ENCODE results near the gene HECW1. TPM values are rescaled to one million over a fixed set of nuclear protein-coding genes. Genes with fewer than 3 reads are reported as not detected.
A peak's percentile ranks its signal among the peaks of the same experiment; 100 is the strongest.
"Not testable (repeated sequence)": the region's sequence is repeated elsewhere in the genome, so short reads cannot be mapped to it uniquely, and the experiment has no call there.

HECW1 gene
- total RNA-seq, 3 donors from 2014 or later = 0.76 to 1.6 (median 1.2) TPM

DNA sequence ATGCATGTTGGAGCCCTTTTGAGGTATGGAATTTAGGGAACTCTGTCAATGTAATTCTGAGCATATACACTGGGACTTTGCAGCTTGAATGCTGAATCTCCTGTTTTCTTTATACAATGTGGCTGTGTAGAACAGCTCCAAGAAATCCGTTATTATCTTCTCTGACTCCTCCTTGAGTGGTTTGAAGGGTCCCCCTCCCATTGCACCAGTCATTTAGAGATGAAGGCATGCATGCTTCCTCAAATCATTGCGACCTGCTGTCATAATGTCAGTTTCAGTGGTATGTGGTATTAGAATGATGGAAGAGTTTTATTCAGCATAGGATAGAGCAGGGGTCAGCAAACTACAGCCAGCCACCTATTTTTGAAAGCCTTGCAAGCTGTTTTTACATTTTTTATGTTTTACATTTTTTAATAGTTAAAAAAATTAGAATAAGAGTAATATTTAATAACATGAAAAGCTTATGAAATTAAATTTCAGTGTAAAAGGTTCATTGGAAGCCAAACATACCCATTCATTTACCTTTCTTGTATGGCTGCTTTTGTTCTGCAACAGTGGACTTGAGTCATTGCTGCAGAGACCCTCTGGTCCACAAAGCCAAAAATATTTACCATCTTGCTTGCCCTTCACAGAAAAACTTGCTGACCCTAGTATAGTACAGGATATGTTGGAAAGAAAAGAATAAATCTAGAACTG, 478.6 kb downstream of the HECW1 start:
- TF ChIP-seq, protein P1, sequence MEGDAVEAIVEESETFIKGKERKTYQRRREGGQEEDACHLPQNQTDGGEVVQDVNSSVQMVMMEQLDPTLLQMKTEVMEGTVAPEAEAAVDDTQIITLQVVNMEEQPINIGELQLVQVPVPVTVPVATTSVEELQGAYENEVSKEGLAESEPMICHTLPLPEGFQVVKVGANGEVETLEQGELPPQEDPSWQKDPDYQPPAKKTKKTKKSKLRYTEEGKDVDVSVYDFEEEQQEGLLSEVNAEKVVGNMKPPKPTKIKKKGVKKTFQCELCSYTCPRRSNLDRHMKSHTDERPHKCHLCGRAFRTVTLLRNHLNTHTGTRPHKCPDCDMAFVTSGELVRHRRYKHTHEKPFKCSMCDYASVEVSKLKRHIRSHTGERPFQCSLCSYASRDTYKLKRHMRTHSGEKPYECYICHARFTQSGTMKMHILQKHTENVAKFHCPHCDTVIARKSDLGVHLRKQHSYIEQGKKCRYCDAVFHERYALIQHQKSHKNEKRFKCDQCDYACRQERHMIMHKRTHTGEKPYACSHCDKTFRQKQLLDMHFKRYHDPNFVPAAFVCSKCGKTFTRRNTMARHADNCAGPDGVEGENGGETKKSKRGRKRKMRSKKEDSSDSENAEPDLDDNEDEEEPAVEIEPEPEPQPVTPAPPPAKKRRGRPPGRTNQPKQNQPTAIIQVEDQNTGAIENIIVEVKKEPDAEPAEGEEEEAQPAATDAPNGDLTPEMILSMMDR (IDR thresholded peaks at IDR 0.05) = no peak

DNA sequence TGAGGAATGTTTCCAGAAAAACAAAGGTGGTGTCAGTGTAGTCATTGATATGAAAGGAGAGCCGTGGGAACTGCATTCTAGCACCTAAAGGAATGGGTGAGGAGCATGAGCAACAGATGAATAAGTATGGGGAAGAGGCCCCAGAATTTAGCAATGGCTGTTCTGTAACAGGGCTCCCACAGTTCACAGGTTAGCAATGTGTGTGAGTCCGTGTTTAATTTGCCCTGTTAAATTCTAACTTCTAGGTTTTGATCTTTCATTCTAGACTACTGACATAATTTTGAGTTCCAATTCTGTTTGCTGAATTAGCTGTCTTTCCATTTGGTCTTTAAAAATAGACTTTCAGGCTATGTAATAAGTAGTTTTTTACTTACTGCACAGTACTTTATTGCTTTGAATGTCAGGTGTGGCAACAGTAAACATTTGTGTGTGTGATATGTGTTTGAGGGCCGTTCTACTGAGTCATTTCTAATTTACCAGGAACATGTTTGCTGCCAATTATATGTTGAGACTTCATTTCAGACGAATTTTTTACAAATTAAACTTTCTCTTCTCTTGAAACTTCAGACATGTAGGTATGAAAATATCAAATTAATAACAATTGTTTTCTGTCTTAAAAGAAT, 479.2 kb downstream of the HECW1 start:
- ATAC-seq = peak; percentile 80

More for the DNA sequence above, 478.6 kb downstream of the HECW1 start:
- H3K9me3 ChIP-seq = no peaks in the 10 kb centered on the region
- intact Hi-C loops (cut with DNase I, micrococcal nuclease) = no loop called here
- no peak overlapping the region for H3K4me3 ChIP-seq
- no peak for DNase-seq
- H3K4me1 ChIP-seq (ENCODE audit: low read depth) = peaks cover 43% of the 10 kb centered on the region
- H3K36me3 ChIP-seq (ENCODE audit: low read depth) = no peaks in the 10 kb centered on the region
- no peak for ATAC-seq

DNA sequence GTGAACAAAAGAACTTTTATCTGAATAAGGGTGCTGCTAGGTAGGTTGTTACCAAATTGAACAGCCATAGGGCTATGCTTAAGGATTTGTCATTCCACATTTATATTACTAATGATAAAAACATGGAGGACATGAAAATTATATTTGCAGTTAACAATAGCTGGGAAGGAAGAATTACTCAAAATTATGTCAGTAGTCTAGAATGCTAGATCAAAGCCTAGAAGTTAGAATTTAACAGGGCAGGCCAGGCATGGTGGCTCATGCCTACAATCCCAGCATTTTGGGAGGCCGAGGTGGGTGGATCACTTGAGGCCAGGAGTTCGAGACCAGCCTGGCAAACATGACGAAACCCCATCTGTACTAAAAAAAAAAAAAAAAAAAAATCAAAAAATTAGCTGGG, 479.9 kb downstream of the HECW1 start:
- Histone ChIP-seq H3K9me3 (no peaks in the 10 kb centered on the region), H3K36me3 (ENCODE audit: low read depth) (no peaks in the 10 kb centered on the region), H3K4me1 (ENCODE audit: low read depth) (peaks cover 43% of the 10 kb centered on the region), H3K4me3 (no peak overlapping the region)
- ATAC-seq = no peak
- intact Hi-C loops (cut with DNase I, micrococcal nuclease) = no loop called here
- no peak for DNase-seq
- TF ChIP-seq, protein P1 (IDR thresholded peaks at IDR 0.05) = no peak

More for the DNA sequence above, 479.2 kb downstream of the HECW1 start:
- H3K9me3 ChIP-seq = no peaks in the 10 kb centered on the region
- H3K36me3 ChIP-seq (ENCODE audit: low read depth) = no peaks in the 10 kb centered on the region
- H3K4me3 ChIP-seq = no peak overlapping the region
- peaks cover 43% of the 10 kb centered on the region for H3K4me1 ChIP-seq (ENCODE audit: low read depth)
- no peak for DNase-seq
- TF ChIP-seq, protein P1 (IDR thresholded peaks at IDR 0.05) = no peak
- intact Hi-C loops (cut with DNase I, micrococcal nuclease) = no loop called here

DNA sequence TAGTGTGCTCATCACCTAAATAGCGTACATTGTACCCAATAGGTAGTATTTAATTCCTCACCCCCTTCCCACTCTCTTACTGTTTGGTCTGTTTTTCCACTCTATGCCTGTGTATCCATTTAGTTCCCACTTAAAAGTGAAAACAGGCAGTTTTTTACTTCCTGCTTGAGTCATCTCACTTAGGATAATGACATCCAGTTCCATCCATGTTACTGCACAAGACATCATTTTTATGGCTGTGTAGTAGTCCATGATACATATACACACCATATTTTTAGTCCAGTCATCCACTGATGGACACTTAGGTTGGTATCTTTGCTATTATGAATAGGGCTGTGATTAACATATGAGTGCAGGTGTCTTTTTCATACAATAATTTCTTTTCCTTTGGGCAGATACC, 480.6 kb downstream of the HECW1 start:
- no peak for DNase-seq
- Histone ChIP-seq H3K4me3 (no peak overlapping the region), H3K36me3 (ENCODE audit: low read depth) (no peaks in the 10 kb centered on the region), H3K9me3 (no peaks in the 10 kb centered on the region), H3K4me1 (ENCODE audit: low read depth) (peaks cover 42% of the 10 kb centered on the region)
- peak; percentile 60 for ATAC-seq
- intact Hi-C loops (cut with DNase I, micrococcal nuclease) = no loop called here
- TF ChIP-seq, protein P1 (IDR thresholded peaks at IDR 0.05) = no peak

DNA sequence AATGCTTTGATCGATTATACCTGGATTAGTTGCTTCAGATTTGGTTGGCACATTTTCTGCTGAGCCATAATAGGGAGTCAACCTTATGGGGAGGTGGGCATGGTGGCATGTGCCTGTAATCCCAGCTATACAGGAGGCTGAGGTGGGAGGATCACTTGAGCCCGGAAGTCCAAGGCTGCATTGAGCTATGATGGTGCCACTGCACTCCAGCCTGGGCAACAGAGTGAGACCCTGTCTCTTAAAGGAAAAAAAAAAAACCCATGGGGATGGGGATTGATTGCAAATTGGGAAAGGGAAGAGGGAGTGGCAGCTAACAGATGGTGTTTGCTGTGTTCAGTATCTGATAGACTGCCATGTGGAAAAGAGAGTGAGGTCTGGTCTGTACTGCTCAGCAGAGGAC, 481.6 kb downstream of the HECW1 start:
- H3K36me3 ChIP-seq (ENCODE audit: low read depth) = no peaks in the 10 kb centered on the region
- DNase-seq = no peak
- H3K4me3 ChIP-seq = no peak overlapping the region
- intact Hi-C loops (cut with DNase I, micrococcal nuclease) = no loop called here
- TF ChIP-seq, protein P1 (IDR thresholded peaks at IDR 0.05) = no peak
- ATAC-seq = no peak
- H3K4me1 ChIP-seq (ENCODE audit: low read depth) = peaks cover 32% of the 10 kb centered on the region
- no peaks in the 10 kb centered on the region for H3K9me3 ChIP-seq

DNA sequence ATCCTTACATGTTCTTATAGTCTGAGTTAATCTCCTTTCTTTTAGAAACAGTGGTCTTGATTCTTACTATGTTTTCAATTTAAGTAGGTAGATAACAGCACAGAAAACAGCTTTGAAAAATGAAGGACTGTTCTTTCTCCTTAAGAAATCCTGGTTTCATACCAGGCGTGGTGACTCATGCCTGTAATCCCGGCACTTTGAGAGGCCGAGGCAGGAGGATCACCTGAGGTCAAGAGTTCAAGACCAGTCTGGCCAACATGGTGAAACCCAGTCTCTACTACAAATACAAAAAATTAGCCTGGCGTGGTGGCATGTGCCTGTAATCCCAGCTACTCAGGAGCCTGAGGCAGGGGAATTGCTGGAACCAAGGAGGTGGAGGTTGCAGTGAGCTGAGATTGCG, 484.0 kb downstream of the HECW1 start:
- ATAC-seq; intact Hi-C loops (cut with DNase I, micrococcal nuclease): not testable (repeated sequence)

More for the DNA sequence above, 484.0 kb downstream of the HECW1 start:
- DNase-seq; H3K4me3 ChIP-seq; H3K9me3 ChIP-seq; H3K36me3 ChIP-seq (ENCODE audit: low read depth); H3K4me1 ChIP-seq (ENCODE audit: low read depth): not testable (repeated sequence)
